Glutamatergic neuron (in vitro differentiated cells): ENCODE data around the gene CRACR2A. TPM values are rescaled to one million over a fixed set of nuclear protein-coding genes. Genes with fewer than 3 reads are reported as not detected.

ENCODE experiments used
- DNase-seq: peaks from one replicate; pipeline ENCODE4 v3.0.0; 2022
- H3K27ac Mint-ChIP-seq: one replicate; pipeline ENCODE4 v1.8.0; 2020; ENCODE audit warnings: mild to moderate bottlenecking, mixed read lengths, inconsistent platforms; ENCODE audit not compliant: unreplicated experiment
- H3K27me3 Mint-ChIP-seq: one replicate; pipeline ENCODE4 v1.8.0; 2020; ENCODE audit warnings: mild to moderate bottlenecking, moderate library complexity, mixed read lengths, inconsistent platforms; ENCODE audit not compliant: unreplicated experiment
- H3K36me3 Mint-ChIP-seq: one replicate; pipeline ENCODE4 v1.8.0; 2020; ENCODE audit warnings: mild to moderate bottlenecking, mixed read lengths, inconsistent platforms; ENCODE audit not compliant: unreplicated experiment
- H3K4me1 Mint-ChIP-seq: one replicate; pipeline ENCODE4 v1.8.0; 2020; ENCODE audit warnings: mild to moderate bottlenecking, low read depth, mixed read lengths, inconsistent platforms; ENCODE audit not compliant: unreplicated experiment
- H3K4me3 Mint-ChIP-seq: one replicate; pipeline ENCODE4 v1.8.0; 2020; ENCODE audit warnings: mild to moderate bottlenecking, mixed read lengths, inconsistent platforms; ENCODE audit not compliant: unreplicated experiment
- H3K9me3 Mint-ChIP-seq: one replicate; pipeline ENCODE4 v1.8.0; 2020; ENCODE audit warnings: mild to moderate bottlenecking, moderate library complexity, mixed read lengths, inconsistent platforms; ENCODE audit not compliant: unreplicated experiment
- total RNA-seq: library from RNA; stranded (reverse); fragmentation: NEBNext Ultra II Directional; extraction: Animal tissue kit (Norgen Biotek cat#: 25700); gene quantifications from one replicate; pipeline ENCODE4 v1.2.1, GENCODE V29; 2021; ENCODE audit not compliant: unreplicated experiment
- TF ChIP-seq, protein P1 (sequence below): fragments of 200-600 bp; sonication (generic); IDR thresholded peaks from one replicate; pipeline ENCODE4 v1.5.0; 2021; ENCODE audit not compliant: partially characterized antibody, unreplicated experiment

Gene CRACR2A
- total RNA-seq, 1 donor from 2014 or later, result 4.5 TPM

DNA sequence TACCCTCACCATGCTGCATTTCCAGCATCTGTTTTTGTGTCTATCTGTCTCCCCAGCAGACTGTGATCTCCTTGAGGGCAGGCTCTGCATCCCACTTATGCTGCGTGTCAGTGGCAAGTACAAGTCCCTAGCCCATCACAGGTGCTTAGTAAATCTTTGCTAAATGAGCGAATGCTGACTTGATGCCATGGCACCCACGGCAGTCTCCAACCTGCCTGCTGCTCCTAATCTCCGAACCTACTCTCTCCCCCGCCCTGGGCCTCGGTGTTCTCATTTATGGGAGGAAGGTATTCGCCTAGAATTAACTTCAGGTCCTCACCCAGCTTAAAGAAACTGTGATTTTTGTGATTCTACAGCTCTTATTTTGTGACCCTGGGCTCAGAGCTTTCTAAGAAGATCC lies 152.0 kb downstream of the CRACR2A start:
- Mint-ChIP-seq H3K27ac (peak overlapping the region; percentile 65), H3K4me3 (peak overlapping the region; percentile 21), H3K4me1 (peaks cover 61% of the 10 kb centered on the region), H3K36me3 (no peaks in the 10 kb centered on the region), H3K27me3 (peaks cover 10% of the 10 kb centered on the region), H3K9me3 (peaks cover 3% of the 10 kb centered on the region)
- TF ChIP-seq, protein P1, sequence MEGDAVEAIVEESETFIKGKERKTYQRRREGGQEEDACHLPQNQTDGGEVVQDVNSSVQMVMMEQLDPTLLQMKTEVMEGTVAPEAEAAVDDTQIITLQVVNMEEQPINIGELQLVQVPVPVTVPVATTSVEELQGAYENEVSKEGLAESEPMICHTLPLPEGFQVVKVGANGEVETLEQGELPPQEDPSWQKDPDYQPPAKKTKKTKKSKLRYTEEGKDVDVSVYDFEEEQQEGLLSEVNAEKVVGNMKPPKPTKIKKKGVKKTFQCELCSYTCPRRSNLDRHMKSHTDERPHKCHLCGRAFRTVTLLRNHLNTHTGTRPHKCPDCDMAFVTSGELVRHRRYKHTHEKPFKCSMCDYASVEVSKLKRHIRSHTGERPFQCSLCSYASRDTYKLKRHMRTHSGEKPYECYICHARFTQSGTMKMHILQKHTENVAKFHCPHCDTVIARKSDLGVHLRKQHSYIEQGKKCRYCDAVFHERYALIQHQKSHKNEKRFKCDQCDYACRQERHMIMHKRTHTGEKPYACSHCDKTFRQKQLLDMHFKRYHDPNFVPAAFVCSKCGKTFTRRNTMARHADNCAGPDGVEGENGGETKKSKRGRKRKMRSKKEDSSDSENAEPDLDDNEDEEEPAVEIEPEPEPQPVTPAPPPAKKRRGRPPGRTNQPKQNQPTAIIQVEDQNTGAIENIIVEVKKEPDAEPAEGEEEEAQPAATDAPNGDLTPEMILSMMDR, result no peak
- DNase-seq, result no peak

DNA sequence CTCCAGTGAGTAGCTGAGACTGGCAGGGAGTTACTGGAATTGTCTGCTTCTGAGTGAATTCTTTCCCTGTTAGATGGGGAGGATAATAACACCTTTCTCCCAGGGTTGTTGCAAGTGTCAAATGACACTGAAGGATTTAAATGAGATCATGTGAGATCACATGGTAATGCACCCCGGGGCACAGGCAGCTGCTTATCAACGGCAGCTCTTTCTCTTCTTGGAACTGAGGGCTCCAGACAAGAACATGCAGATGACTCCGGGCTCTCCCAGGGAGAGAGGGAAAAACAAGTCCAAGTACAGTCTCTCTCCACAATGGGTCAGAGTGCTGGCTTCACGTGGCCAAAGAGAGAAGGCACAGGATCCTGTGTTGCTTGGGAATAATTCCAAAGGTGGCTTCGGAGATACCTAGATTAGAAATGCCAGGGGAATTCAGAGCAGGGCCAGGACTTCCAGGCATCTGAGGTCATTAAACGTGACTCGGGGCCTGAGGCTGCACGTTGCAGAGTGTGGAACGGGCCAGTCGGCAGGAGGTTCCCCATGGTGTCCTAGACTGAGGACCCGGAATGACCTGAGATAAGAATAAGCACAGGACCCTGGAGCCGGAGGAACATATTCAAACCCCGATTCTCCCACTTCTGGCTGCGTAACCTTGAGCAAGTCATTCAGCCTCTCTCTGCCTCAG lies 152.7 kb downstream of the CRACR2A start:
- TF ChIP-seq, protein P1, result no peak
- H3K9me3 Mint-ChIP-seq, result peaks cover 3% of the 10 kb centered on the region
- DNase-seq, result no peak
- H3K27me3 Mint-ChIP-seq, result peaks cover 8% of the 10 kb centered on the region
- H3K4me1 Mint-ChIP-seq, result peaks cover 61% of the 10 kb centered on the region
- no peak overlapping the region for H3K27ac Mint-ChIP-seq
- H3K36me3 Mint-ChIP-seq, result no peaks in the 10 kb centered on the region
- no peak overlapping the region for H3K4me3 Mint-ChIP-seq

DNA sequence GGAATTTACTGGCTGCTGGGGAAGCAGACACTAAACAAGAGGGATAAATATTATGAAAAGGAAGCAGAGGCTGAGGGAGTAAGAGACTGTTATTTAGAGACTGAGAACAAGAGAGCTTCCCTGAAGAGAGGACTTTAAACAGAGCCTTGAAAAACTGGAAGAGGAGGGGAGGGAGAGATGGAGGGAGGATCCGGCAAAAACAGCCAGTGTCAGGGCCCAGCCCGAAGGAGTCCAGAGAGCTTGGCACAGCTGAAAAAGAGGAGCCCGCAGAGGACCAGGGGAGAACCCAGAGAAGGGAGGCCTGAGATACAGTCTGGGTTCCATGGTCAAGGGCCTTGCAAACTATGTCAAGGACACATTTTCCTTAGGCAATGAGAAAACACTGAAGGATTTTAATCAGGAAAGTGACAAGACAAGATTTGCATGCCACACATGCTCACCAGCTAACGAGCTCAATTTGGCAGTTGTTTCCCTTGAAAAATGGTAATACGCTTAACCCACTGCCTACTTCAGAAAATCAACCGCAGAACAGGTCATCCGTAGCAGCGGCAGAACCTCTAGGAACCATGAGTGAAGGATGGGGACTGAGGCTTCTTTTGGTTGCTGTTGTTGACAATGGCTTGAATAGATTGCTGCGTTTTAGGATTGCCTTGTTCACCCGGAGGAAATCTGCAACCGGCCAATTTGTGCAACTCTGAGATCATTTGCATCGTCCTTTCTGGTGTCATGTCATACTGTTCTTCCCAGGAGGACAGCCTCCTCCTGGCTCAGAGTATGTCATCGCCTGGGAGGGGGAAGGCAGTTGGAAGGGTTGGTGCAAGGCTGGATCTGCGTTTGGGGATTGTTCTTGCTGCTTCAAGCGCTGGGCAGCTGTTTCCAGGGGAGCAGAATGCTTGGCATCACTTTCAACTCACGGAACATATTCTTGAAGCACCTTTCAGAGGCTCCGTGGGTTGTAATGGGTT lies 153.7 kb downstream of the CRACR2A start:
- H3K9me3 Mint-ChIP-seq, result peaks cover 5% of the 10 kb centered on the region
- H3K4me3 Mint-ChIP-seq, result peak overlapping the region; percentile 30
- TF ChIP-seq, protein P1, result no peak
- H3K27ac Mint-ChIP-seq, result peak overlapping the region; percentile 44
- peaks cover 7% of the 10 kb centered on the region for H3K27me3 Mint-ChIP-seq
- H3K36me3 Mint-ChIP-seq, result peaks cover under 1% of the 10 kb centered on the region
- no peak for DNase-seq
- peaks cover 57% of the 10 kb centered on the region for H3K4me1 Mint-ChIP-seq

DNA sequence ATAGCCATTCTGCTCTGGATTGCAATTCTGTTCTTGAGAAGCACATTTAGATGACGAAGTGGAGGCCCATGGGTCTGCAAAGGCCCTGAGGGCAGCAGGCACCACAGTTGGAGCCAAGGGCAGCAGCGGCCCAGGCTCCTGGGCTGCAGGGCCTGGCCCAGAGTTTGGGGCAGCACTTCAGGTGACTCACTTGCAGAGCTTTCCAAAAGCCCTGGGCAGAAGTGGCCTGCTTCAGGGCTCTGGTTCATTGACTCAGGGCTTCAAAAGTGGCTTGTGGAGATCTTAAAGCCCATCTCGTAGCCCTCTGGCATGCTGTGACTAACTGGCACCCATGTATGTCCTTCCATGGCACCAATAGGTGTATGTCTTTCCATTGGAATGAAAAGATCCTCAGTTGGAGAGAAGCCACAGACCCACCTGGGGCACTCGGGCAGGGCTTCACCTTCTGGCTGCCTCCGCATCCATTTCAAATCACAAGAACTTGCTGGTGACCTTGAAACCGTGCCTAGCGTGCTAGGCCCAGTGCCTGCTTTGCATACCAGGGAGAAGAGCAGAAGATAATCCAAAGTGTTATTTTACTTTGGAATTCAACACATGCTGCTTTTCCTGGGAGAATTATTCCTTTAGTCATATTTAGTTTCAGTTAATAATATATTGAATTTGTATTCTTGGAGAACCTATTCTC lies 155.2 kb downstream of the CRACR2A start:
- H3K27ac Mint-ChIP-seq, result no peak overlapping the region
- H3K27me3 Mint-ChIP-seq, result peaks cover 5% of the 10 kb centered on the region
- peaks cover 11% of the 10 kb centered on the region for H3K36me3 Mint-ChIP-seq
- no peak overlapping the region for H3K4me3 Mint-ChIP-seq
- TF ChIP-seq, protein P1, result no peak
- H3K4me1 Mint-ChIP-seq, result peaks cover 47% of the 10 kb centered on the region
- DNase-seq, result no peak
- peaks cover 2% of the 10 kb centered on the region for H3K9me3 Mint-ChIP-seq
